Measurements from ENCODE around the gene HERC6. TPM values are rescaled to one million over a fixed set of nuclear protein-coding genes. Genes with fewer than 3 reads are reported as not detected.

Gene HERC6
- total and polyA plus RNA-seq, 4 experiments from 2014 or later = 26.8 to 32.0 (median 28.9) TPM

- Histone ChIP-seq H3K4me1 (ENCODE audit: insufficient read depth, low read length) (no peaks in the 10 kb centered on the region), H3K27ac (ENCODE audit: low read depth, low read length) (no peak overlapping the region), H3K27me3 (ENCODE audit: insufficient read depth, low read length) (no peaks in the 10 kb centered on the region), H3K36me3 (ENCODE audit: insufficient read depth, low read length) (peaks cover 16% of the 10 kb centered on the region), H3K9me3 (ENCODE audit: control insufficient read depth in 1 of 2, low read length in 2 of 2) (no peaks in the 10 kb centered on the region), H3K4me3 (ENCODE audit: low read length in 2 of 2) (no peak overlapping the region)
- POLR2A ChIA-PET (ENCODE audit: partially characterized antibody) = no interaction called here
- Mint-ChIP-seq H3K9me3 (no peaks in the 10 kb centered on the region), H3K27ac (no peak overlapping the region), H3K4me3 (no peak overlapping the region), H3K4me1 (peaks cover 0 to 4% (median 2%) of the 10 kb centered on the region in 4 donors), H3K36me3 (peaks cover 59 to 72% of the 10 kb centered on the region in 2 donors), H3K27me3 (no peaks in the 10 kb centered on the region)
- no peak for DNase-seq
- CTCF ChIA-PET (ENCODE audit: partially characterized antibody) = no interaction called here
- intact Hi-C loops (cut with micrococcal nuclease) = no loop called here
Measured at GRCh38 chr4:88413801-88414200, 35.1 kb downstream of the HERC6 start.

- H3K4me3 Mint-ChIP-seq = no peak overlapping the region
- intact Hi-C loops (cut with micrococcal nuclease) = no loop called here
- H3K27me3 ChIP-seq (ENCODE audit: insufficient read depth, low read length) = no peaks in the 10 kb centered on the region
- peaks cover 16% of the 10 kb centered on the region for H3K36me3 ChIP-seq (ENCODE audit: insufficient read depth, low read length)
- no peaks in the 10 kb centered on the region for H3K4me1 ChIP-seq (ENCODE audit: insufficient read depth, low read length)
- ChIA-PET CTCF (ENCODE audit: partially characterized antibody) (no interaction called here), POLR2A (ENCODE audit: partially characterized antibody) (no interaction called here)
- no peaks in the 10 kb centered on the region for H3K27me3 Mint-ChIP-seq
- H3K4me3 ChIP-seq (ENCODE audit: low read length in 2 of 2) = no peak overlapping the region
- H3K27ac ChIP-seq (ENCODE audit: low read depth, low read length) = no peak overlapping the region
- no peaks in the 10 kb centered on the region for H3K9me3 ChIP-seq (ENCODE audit: control insufficient read depth in 1 of 2, low read length in 2 of 2)
- H3K36me3 Mint-ChIP-seq = peaks cover 57 to 64% of the 10 kb centered on the region in 2 donors
- H3K4me1 Mint-ChIP-seq = peaks cover 0 to 4% (median 3%) of the 10 kb centered on the region in 4 donors
- no peaks in the 10 kb centered on the region for H3K9me3 Mint-ChIP-seq
- peak overlapping the region in 1 of 7 donors; percentile 59 for H3K27ac Mint-ChIP-seq
- DNase-seq = no peak
Measured at GRCh38 chr4:88414755-88415154, 36.1 kb downstream of the HERC6 start.

- H3K27me3 ChIP-seq (ENCODE audit: insufficient read depth, low read length) = no peaks in the 10 kb centered on the region
- Mint-ChIP-seq H3K27me3 (no peaks in the 10 kb centered on the region), H3K36me3 (peaks cover 52 to 53% of the 10 kb centered on the region in 2 donors), H3K27ac (peak overlapping the region in 2 of 7 donors; percentile 9 to 87), H3K4me1 (peaks cover 0 to 6% (median 4%) of the 10 kb centered on the region in 4 donors), H3K9me3 (no peaks in the 10 kb centered on the region), H3K4me3 (no peak overlapping the region)
- no peaks in the 10 kb centered on the region for H3K9me3 ChIP-seq (ENCODE audit: control insufficient read depth in 1 of 2, low read length in 2 of 2)
- intact Hi-C loops (cut with micrococcal nuclease) = no loop called here
- peaks cover 16% of the 10 kb centered on the region for H3K36me3 ChIP-seq (ENCODE audit: insufficient read depth, low read length)
- H3K4me3 ChIP-seq (ENCODE audit: low read length in 2 of 2) = no peak overlapping the region
- no peak for DNase-seq
- no peaks in the 10 kb centered on the region for H3K4me1 ChIP-seq (ENCODE audit: insufficient read depth, low read length)
- CTCF ChIA-PET (ENCODE audit: partially characterized antibody) = no interaction called here
- no peak overlapping the region for H3K27ac ChIP-seq (ENCODE audit: low read depth, low read length)
- POLR2A ChIA-PET (ENCODE audit: partially characterized antibody) = no interaction called here
Measured at GRCh38 chr4:88415982-88416381, 37.3 kb downstream of the HERC6 start.

- Histone ChIP-seq H3K4me1 (ENCODE audit: insufficient read depth, low read length) (no peaks in the 10 kb centered on the region), H3K36me3 (ENCODE audit: insufficient read depth, low read length) (peaks cover 16% of the 10 kb centered on the region), H3K27ac (ENCODE audit: low read depth, low read length) (no peak overlapping the region), H3K4me3 (ENCODE audit: low read length in 2 of 2) (no peak overlapping the region), H3K27me3 (ENCODE audit: insufficient read depth, low read length) (no peaks in the 10 kb centered on the region), H3K9me3 (ENCODE audit: control insufficient read depth in 1 of 2, low read length in 2 of 2) (no peaks in the 10 kb centered on the region)
- Mint-ChIP-seq H3K4me1 (peaks cover 6 to 9% (median 8%) of the 10 kb centered on the region in 4 donors), H3K4me3 (no peak overlapping the region), H3K27ac (no peak overlapping the region), H3K9me3 (no peaks in the 10 kb centered on the region), H3K27me3 (no peaks in the 10 kb centered on the region), H3K36me3 (peaks cover 43 to 46% of the 10 kb centered on the region in 2 donors)
- intact Hi-C loops (cut with micrococcal nuclease) = no loop called here
- POLR2A ChIA-PET (ENCODE audit: partially characterized antibody) = no interaction called here
- CTCF ChIA-PET (ENCODE audit: partially characterized antibody) = no interaction called here
- no peak for DNase-seq
Measured at GRCh38 chr4:88418411-88418810, 39.8 kb downstream of the HERC6 start.

- intact Hi-C loops (cut with micrococcal nuclease) = no loop called here
- peaks cover 15% of the 10 kb centered on the region for H3K36me3 ChIP-seq (ENCODE audit: insufficient read depth, low read length)
- no peaks in the 10 kb centered on the region for H3K9me3 ChIP-seq (ENCODE audit: control insufficient read depth in 1 of 2, low read length in 2 of 2)
- H3K27me3 ChIP-seq (ENCODE audit: insufficient read depth, low read length) = no peaks in the 10 kb centered on the region
- Mint-ChIP-seq H3K9me3 (no peaks in the 10 kb centered on the region), H3K27ac (peak overlapping the region in 2 of 7 donors; percentile 6 to 42), H3K4me3 (no peak overlapping the region), H3K27me3 (no peaks in the 10 kb centered on the region), H3K4me1 (peaks cover 4 to 9% (median 5%) of the 10 kb centered on the region in 4 donors), H3K36me3 (peaks cover 38% of the 10 kb centered on the region in 2 donors)
- ChIA-PET POLR2A (ENCODE audit: partially characterized antibody) (no interaction called here), CTCF (ENCODE audit: partially characterized antibody) (no interaction called here)
- no peak for DNase-seq
- H3K27ac ChIP-seq (ENCODE audit: low read depth, low read length) = no peak overlapping the region
- no peak overlapping the region for H3K4me3 ChIP-seq (ENCODE audit: low read length in 2 of 2)
- H3K4me1 ChIP-seq (ENCODE audit: insufficient read depth, low read length) = no peaks in the 10 kb centered on the region
Measured at GRCh38 chr4:88419874-88420273, 41.2 kb downstream of the HERC6 start.

GRCh38 chr4:88420844-88421243 is 42.2 kb downstream of the HERC6 start:
- CTCF ChIA-PET (ENCODE audit: partially characterized antibody) = no interaction called here
- H3K27ac ChIP-seq (ENCODE audit: low read depth, low read length) = no peak overlapping the region
- POLR2A ChIA-PET (ENCODE audit: partially characterized antibody) = no interaction called here
- Mint-ChIP-seq H3K27me3 (no peaks in the 10 kb centered on the region), H3K4me1 (peaks cover 4 to 9% (median 5%) of the 10 kb centered on the region in 4 donors), H3K36me3 (peaks cover 34 to 36% of the 10 kb centered on the region in 2 donors), H3K9me3 (no peaks in the 10 kb centered on the region), H3K27ac (no peak overlapping the region), H3K4me3 (no peak overlapping the region)
- intact Hi-C loops (cut with micrococcal nuclease) = no loop called here
- H3K9me3 ChIP-seq (ENCODE audit: control insufficient read depth in 1 of 2, low read length in 2 of 2) = no peaks in the 10 kb centered on the region
- no peaks in the 10 kb centered on the region for H3K4me1 ChIP-seq (ENCODE audit: insufficient read depth, low read length)
- no peak overlapping the region for H3K4me3 ChIP-seq (ENCODE audit: low read length in 2 of 2)
- DNase-seq = no peak
- peaks cover 9% of the 10 kb centered on the region for H3K36me3 ChIP-seq (ENCODE audit: insufficient read depth, low read length)
- H3K27me3 ChIP-seq (ENCODE audit: insufficient read depth, low read length) = no peaks in the 10 kb centered on the region

- ChIA-PET CTCF (ENCODE audit: partially characterized antibody) (no interaction called here), POLR2A (ENCODE audit: partially characterized antibody) (no interaction called here)
- no peak overlapping the region for H3K4me3 Mint-ChIP-seq
- no peaks in the 10 kb centered on the region for H3K4me1 ChIP-seq (ENCODE audit: insufficient read depth, low read length)
- no peak overlapping the region for H3K27ac ChIP-seq (ENCODE audit: low read depth, low read length)
- H3K36me3 ChIP-seq (ENCODE audit: insufficient read depth, low read length) = peaks cover 5% of the 10 kb centered on the region
- no peaks in the 10 kb centered on the region for H3K9me3 Mint-ChIP-seq
- intact Hi-C loops (cut with micrococcal nuclease) = no loop called here
- H3K9me3 ChIP-seq (ENCODE audit: control insufficient read depth in 1 of 2, low read length in 2 of 2) = no peaks in the 10 kb centered on the region
- peaks cover 34 to 40% of the 10 kb centered on the region in 2 donors for H3K36me3 Mint-ChIP-seq
- no peak for DNase-seq
- H3K27me3 Mint-ChIP-seq = no peaks in the 10 kb centered on the region
- H3K27me3 ChIP-seq (ENCODE audit: insufficient read depth, low read length) = no peaks in the 10 kb centered on the region
- peaks cover 4 to 9% (median 5%) of the 10 kb centered on the region in 4 donors for H3K4me1 Mint-ChIP-seq
- no peak overlapping the region for H3K4me3 ChIP-seq (ENCODE audit: low read length in 2 of 2)
- no peak overlapping the region for H3K27ac Mint-ChIP-seq
Measured at GRCh38 chr4:88422403-88422802, 43.8 kb downstream of the HERC6 start.

GRCh38 chr4:88429401-88429800 is 50.7 kb downstream of the HERC6 start:
- H3K36me3 ChIP-seq (ENCODE audit: insufficient read depth, low read length) = peaks cover 13% of the 10 kb centered on the region
- CTCF ChIA-PET (ENCODE audit: partially characterized antibody) = interaction anchor here (1.4 kb wide), 1 partner anchor 51 kb away, joined by 3 read pairs; the partner anchor contains the start of gene HERC6
- DNase-seq = no peak

More at GRCh38 chr4:88429401-88429800, 50.7 kb downstream of the HERC6 start:
- H3K4me1 ChIP-seq (ENCODE audit: insufficient read depth, low read length) = no peaks in the 10 kb centered on the region
- no peak overlapping the region for H3K27ac ChIP-seq (ENCODE audit: low read depth, low read length)
- Mint-ChIP-seq H3K9me3 (peaks cover 0 to 3% (median 0%) of the 10 kb centered on the region in 8 donors), H3K4me1 (peaks cover 0 to 4% (median 0%) of the 10 kb centered on the region in 4 donors), H3K27ac (peak overlapping the region in 2 of 7 donors; percentile 14 to 76), H3K27me3 (no peaks in the 10 kb centered on the region), H3K4me3 (no peak overlapping the region), H3K36me3 (peaks cover 60 to 65% of the 10 kb centered on the region in 2 donors)
- H3K9me3 ChIP-seq (ENCODE audit: control insufficient read depth in 1 of 2, low read length in 2 of 2) = no peaks in the 10 kb centered on the region
- no peaks in the 10 kb centered on the region for H3K27me3 ChIP-seq (ENCODE audit: insufficient read depth, low read length)
- intact Hi-C loops (cut with micrococcal nuclease) = no loop called here
- POLR2A ChIA-PET (ENCODE audit: partially characterized antibody) = no interaction called here
- H3K4me3 ChIP-seq (ENCODE audit: low read length in 2 of 2) = no peak overlapping the region

Measured in CD4-positive, alpha-beta memory T cell (primary cell).